ENCODE data around the gene CLCA2.
A peak's percentile ranks its signal among the peaks of the same experiment; 100 is the strongest.

Gene CLCA2

GRCh38 chr1:86409416-86410021 is 14.5 kb upstream of the CLCA2 start:
- CTCF ChIA-PET: no interaction called here
- no peak for TF ChIP-seq HDGF (IDR thresholded peaks at IDR 0.05; ENCODE audit: borderline replicate concordance)
- no peak for TF ChIP-seq SP1 (IDR thresholded peaks at IDR 0.05)
- no peak for TF ChIP-seq CTBP1 (IDR thresholded peaks at IDR 0.05; ENCODE audit: borderline replicate concordance)
- no peak for TF ChIP-seq ZNF384 (IDR thresholded peaks at IDR 0.05)
- TF ChIP-seq SUZ12 (IDR thresholded peaks at IDR 0.05): no peak
- TF ChIP-seq NFRKB (IDR thresholded peaks at IDR 0.05): no peak
- DNase-seq (ENCODE audit: extremely low spot score): peak; percentile 33
- POLR2A ChIA-PET: no interaction called here

GRCh38 chr1:86410879-86411278 is 13.1 kb upstream of the CLCA2 start:
- CTCF ChIA-PET: no interaction called here
- TF ChIP-seq FOXM1 (IDR thresholded peaks at IDR 0.05; ENCODE audit: borderline replicate concordance) (no peak), ARNT (IDR thresholded peaks at IDR 0.05) (no peak), LEF1 (IDR thresholded peaks at IDR 0.05; ENCODE audit: borderline replicate concordance) (no peak), NFRKB (IDR thresholded peaks at IDR 0.05) (no peak), TARDBP (IDR thresholded peaks at IDR 0.05) (no peak), CTBP1 (IDR thresholded peaks at IDR 0.05; ENCODE audit: borderline replicate concordance) (no peak), FOXK2 (IDR thresholded peaks at IDR 0.05) (no peak), HDGF (IDR thresholded peaks at IDR 0.05; ENCODE audit: borderline replicate concordance) (no peak), ZNF384 (IDR thresholded peaks at IDR 0.05) (no peak), SP1 (IDR thresholded peaks at IDR 0.05) (no peak), BHLHE40 (IDR thresholded peaks at IDR 0.05; ENCODE audit: borderline replicate concordance) (no peak), SUZ12 (IDR thresholded peaks at IDR 0.05) (no peak), ELF4 (IDR thresholded peaks at IDR 0.05) (no peak), FOXA1 (IDR thresholded peaks at IDR 0.05) (no peak), L3MBTL2 (conservative IDR thresholded peaks at IDR 0.05) (no peak)
- TF ChIP-seq, protein P1, sequence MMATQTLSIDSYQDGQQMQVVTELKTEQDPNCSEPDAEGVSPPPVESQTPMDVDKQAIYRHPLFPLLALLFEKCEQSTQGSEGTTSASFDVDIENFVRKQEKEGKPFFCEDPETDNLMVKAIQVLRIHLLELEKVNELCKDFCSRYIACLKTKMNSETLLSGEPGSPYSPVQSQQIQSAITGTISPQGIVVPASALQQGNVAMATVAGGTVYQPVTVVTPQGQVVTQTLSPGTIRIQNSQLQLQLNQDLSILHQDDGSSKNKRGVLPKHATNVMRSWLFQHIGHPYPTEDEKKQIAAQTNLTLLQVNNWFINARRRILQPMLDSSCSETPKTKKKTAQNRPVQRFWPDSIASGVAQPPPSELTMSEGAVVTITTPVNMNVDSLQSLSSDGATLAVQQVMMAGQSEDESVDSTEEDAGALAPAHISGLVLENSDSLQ (IDR thresholded peaks at IDR 0.05): no peak
- no peak for DNase-seq (ENCODE audit: extremely low spot score)
- POLR2A ChIA-PET: no interaction called here

DNA sequence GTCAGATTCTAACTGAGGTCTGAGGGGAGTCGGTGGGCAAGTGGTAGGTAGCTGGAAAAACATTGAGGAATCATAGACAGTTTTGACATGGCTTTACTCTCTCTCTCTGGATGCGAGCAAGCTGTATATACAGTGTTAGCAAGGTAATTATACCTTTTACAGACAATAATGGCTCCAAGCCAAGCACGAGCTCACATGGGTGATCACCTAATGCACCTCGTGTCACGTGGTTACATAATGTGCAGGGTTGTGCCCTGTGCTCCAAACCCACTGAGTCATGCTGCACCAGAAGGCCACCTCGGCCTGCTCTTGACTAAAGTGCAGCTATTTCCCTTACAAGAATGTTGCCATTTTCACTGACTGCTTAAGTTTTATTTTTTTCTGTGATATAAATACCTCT is 7.6 kb upstream of the CLCA2 start:
- ChIA-PET CTCF (no interaction called here), POLR2A (no interaction called here)
- no peak for TF ChIP-seq ELF4 (IDR thresholded peaks at IDR 0.05)
- TF ChIP-seq SUZ12 (IDR thresholded peaks at IDR 0.05): no peak
- no peak for TF ChIP-seq CTBP1 (IDR thresholded peaks at IDR 0.05; ENCODE audit: borderline replicate concordance)
- TF ChIP-seq L3MBTL2 (conservative IDR thresholded peaks at IDR 0.05): no peak
- TF ChIP-seq ARNT (IDR thresholded peaks at IDR 0.05): no peak
- no peak for TF ChIP-seq FOXK2 (IDR thresholded peaks at IDR 0.05)
- no peak for TF ChIP-seq FOXM1 (IDR thresholded peaks at IDR 0.05; ENCODE audit: borderline replicate concordance)
- TF ChIP-seq SP1 (IDR thresholded peaks at IDR 0.05): no peak
- TF ChIP-seq FOXA1 (IDR thresholded peaks at IDR 0.05): no peak
- TF ChIP-seq ZNF384 (IDR thresholded peaks at IDR 0.05): no peak
- no peak for TF ChIP-seq BHLHE40 (IDR thresholded peaks at IDR 0.05; ENCODE audit: borderline replicate concordance)
- no peak for TF ChIP-seq TARDBP (IDR thresholded peaks at IDR 0.05)
- no peak for DNase-seq (ENCODE audit: extremely low spot score)

DNA sequence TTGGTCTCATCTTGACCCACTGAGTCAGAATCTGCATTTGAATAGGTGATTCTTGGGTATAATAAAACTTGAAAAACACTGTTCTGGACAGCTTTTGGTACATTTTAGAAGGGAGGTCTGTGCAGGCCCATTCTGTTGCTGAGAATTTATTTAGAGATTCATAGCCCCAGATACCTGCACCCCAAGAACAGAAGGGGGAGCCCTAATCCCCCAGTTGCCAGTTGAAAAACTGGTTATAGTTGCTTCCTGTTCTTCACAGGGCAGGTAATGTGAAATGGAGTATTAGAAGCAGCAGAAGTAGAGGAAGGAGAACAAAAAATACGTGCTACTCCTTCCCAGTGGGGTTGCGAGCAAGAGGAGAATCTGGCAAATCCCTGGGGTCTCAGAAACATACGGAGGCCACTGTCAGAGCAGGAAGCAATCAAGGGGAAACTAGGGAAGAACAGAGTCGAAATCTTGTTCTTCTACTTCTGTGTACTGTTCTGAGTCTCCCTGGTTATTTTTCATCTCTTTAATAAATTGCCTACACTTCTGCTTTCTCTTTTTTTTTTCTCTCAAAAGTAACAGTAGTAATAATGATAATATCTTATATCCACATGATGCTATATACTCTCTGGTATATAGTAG is 4.6 kb upstream of the CLCA2 start:
- TF ChIP-seq LEF1 (IDR thresholded peaks at IDR 0.05; ENCODE audit: borderline replicate concordance): no peak
- TF ChIP-seq ARNT (IDR thresholded peaks at IDR 0.05): no peak
- no peak for TF ChIP-seq SP1 (IDR thresholded peaks at IDR 0.05)
- no peak for TF ChIP-seq NFRKB (IDR thresholded peaks at IDR 0.05)
- no peak for DNase-seq (ENCODE audit: extremely low spot score)
- CTCF ChIA-PET: no interaction called here
- POLR2A ChIA-PET: no interaction called here

DNA sequence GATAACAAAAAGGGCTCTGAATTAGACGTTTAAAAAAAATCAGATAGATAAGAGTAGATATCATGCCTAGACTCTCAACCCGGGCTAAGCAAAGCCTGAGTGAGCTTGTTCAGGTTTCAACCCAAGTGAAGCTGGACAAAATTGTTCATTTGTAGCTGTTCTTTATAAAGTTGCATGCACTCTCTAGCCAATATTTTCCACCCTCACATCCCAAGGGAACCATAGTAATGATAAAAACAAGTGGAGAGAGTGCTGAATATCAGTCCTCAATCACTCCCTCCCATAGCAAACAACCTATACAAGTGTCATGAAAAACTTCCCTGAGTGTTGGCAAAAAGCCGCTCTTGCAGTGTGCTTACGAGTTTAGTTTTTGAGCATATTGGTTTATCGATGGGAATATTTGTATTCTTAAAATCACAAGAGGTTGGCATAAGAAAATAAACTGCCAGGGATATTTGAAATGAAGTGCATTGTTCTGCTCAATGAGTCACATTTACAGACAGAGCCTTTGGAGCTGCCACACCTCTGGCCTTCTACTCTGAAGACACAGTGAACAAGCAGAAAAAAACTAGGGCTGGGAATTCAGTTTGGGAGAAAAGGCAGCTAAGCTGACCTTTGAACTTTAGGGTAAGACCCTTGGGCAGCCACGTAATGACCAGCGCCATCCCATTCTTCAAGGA is 2.2 kb upstream of the CLCA2 start:
- POLR2A ChIA-PET: no interaction called here
- no peak for DNase-seq (ENCODE audit: extremely low spot score)
- CTCF ChIA-PET: no interaction called here
- TF ChIP-seq SUZ12 (IDR thresholded peaks at IDR 0.05): no peak
- no peak for TF ChIP-seq TARDBP (IDR thresholded peaks at IDR 0.05)
- TF ChIP-seq BHLHE40 (IDR thresholded peaks at IDR 0.05; ENCODE audit: borderline replicate concordance): no peak
- no peak for TF ChIP-seq FOXK2 (IDR thresholded peaks at IDR 0.05)
- TF ChIP-seq CTBP1 (IDR thresholded peaks at IDR 0.05; ENCODE audit: borderline replicate concordance): no peak
- no peak for TF ChIP-seq NFRKB (IDR thresholded peaks at IDR 0.05)
- no peak for TF ChIP-seq ELF4 (IDR thresholded peaks at IDR 0.05)
- no peak for TF ChIP-seq LEF1 (IDR thresholded peaks at IDR 0.05; ENCODE audit: borderline replicate concordance)
- TF ChIP-seq ZNF384 (IDR thresholded peaks at IDR 0.05): no peak
- TF ChIP-seq L3MBTL2 (conservative IDR thresholded peaks at IDR 0.05): no peak

GRCh38 chr1:86423473-86423872 is 498 bp upstream of the CLCA2 start:
- no peak for DNase-seq (ENCODE audit: extremely low spot score)
- CTCF ChIA-PET: no interaction called here
- TF ChIP-seq NFRKB (IDR thresholded peaks at IDR 0.05): no peak
- TF ChIP-seq, protein P1 (IDR thresholded peaks at IDR 0.05): no peak
- TF ChIP-seq CTBP1 (IDR thresholded peaks at IDR 0.05; ENCODE audit: borderline replicate concordance): no peak
- TF ChIP-seq ZNF384 (IDR thresholded peaks at IDR 0.05): no peak
- no peak for TF ChIP-seq FOXM1 (IDR thresholded peaks at IDR 0.05; ENCODE audit: borderline replicate concordance)
- TF ChIP-seq L3MBTL2 (conservative IDR thresholded peaks at IDR 0.05): no peak
- TF ChIP-seq TARDBP (IDR thresholded peaks at IDR 0.05): no peak
- no peak for TF ChIP-seq FOXK2 (IDR thresholded peaks at IDR 0.05)
- TF ChIP-seq HDGF (IDR thresholded peaks at IDR 0.05; ENCODE audit: borderline replicate concordance): no peak
- TF ChIP-seq SUZ12 (IDR thresholded peaks at IDR 0.05): no peak
- POLR2A ChIA-PET: no interaction called here

Measured in HEK293T (cell line).